Suprapubic skin (tissue), 4 donors: ENCODE measurements around the gene COL6A1. TPM values are rescaled to one million over a fixed set of nuclear protein-coding genes. Genes with fewer than 3 reads are reported as not detected.

ENCODE experiments used
- DNase-seq, 2 donors: peaks; one replicate each; pipeline ENCODE4 v3.0.0-alpha.2; 2019; ENCODE audit warnings: low spot score in 2 of 2
- H3K27ac ChIP-seq: fragments of 200-600 bp; sonication (generic); one replicate; pipeline ENCODE4 v1.5.1; 2019
- H3K27me3 ChIP-seq: fragments of 200-600 bp; sonication (generic); one replicate; pipeline ENCODE4 v1.5.1; 2019
- H3K36me3 ChIP-seq: fragments of 200-600 bp; sonication (generic); one replicate; pipeline ENCODE4 v1.5.1; 2019
- H3K4me1 ChIP-seq: fragments of 200-600 bp; sonication (generic); one replicate; pipeline ENCODE4 v1.5.1; 2019
- H3K4me3 ChIP-seq: fragments of 200-600 bp; sonication (generic); one replicate; pipeline ENCODE4 v1.5.1; 2019; ENCODE audit warnings: mild to moderate bottlenecking
- H3K9me3 ChIP-seq: fragments of 200-600 bp; sonication (generic); one replicate; pipeline ENCODE4 v1.5.1; 2019
- CTCF ChIP-seq, 2 donors: fragments of 200-600 bp in 1 of 2; fragments of 450-650 bp in 1 of 2; sonication (generic) in 1 of 2; IDR thresholded peaks; one replicate each; pipeline ENCODE4 v1.5.1; 2016 to 2019; ENCODE audit warnings: antibody characterized with exemption in 2 of 2, mild to moderate bottlenecking in 1 of 2, moderate library complexity in 1 of 2
- EP300 ChIP-seq: sonication (generic); formaldehyde crosslinking; IDR thresholded peaks from one replicate; pipeline ENCODE4 v1.6.1; 2017; ENCODE audit warnings: antibody characterized with exemption
- POLR2A ChIP-seq, 2 donors: fragments of 450-650 bp; IDR thresholded peaks; one replicate each; pipeline ENCODE4 v1.6.1; 2017; ENCODE audit warnings: antibody characterized with exemption in 2 of 2, mild to moderate bottlenecking in 2 of 2, moderate library complexity in 2 of 2
- POLR2AphosphoS5 ChIP-seq, 3 donors: sonication (generic); formaldehyde crosslinking; IDR thresholded peaks; one replicate each; pipeline ENCODE4 v1.6.1; 2017; ENCODE audit warnings: antibody characterized with exemption in 3 of 3
- WGBS: methylation state at CpG from one replicate; pipeline ENCODE4 v1.1.5; 2018; 5-methylcytosine and 5-hydroxymethylcytosine counted together
- total RNA-seq, 4 donors: library from RNA; depleted of rRNA; stranded (reverse); fragments of >200 nt; gene quantifications; one replicate each; pipeline ENCODE4 v1.1.0, GENCODE V29; 2016

The COL6A1 gene
- total RNA-seq, 4 donors from 2014 or later: 105 to 123 (median 109) TPM

GRCh38 chr21:45943630-45944540 is 37.7 kb upstream of the COL6A1 start:
- Histone ChIP-seq H3K4me1 (peaks cover 2% of the 10 kb centered on the region), H3K27me3 (no peaks in the 10 kb centered on the region), H3K27ac (no peak overlapping the region), H3K4me3 (no peak overlapping the region), H3K9me3 (no peaks in the 10 kb centered on the region), H3K36me3 (no peaks in the 10 kb centered on the region)
- WGBS: 82% methylated on average over 5 of the region's 8 CpGs
- no peak for TF ChIP-seq POLR2A (IDR thresholded peaks at IDR 0.05)
- TF ChIP-seq CTCF (IDR thresholded peaks at IDR 0.05): no peak
- TF ChIP-seq POLR2AphosphoS5 (IDR thresholded peaks at IDR 0.05): no peak
- TF ChIP-seq EP300: no peak
- no peak for DNase-seq

GRCh38 chr21:45944601-45945000 is 37.0 kb upstream of the COL6A1 start:
- Histone ChIP-seq H3K27ac (no peak overlapping the region), H3K4me3 (no peak overlapping the region), H3K27me3 (no peaks in the 10 kb centered on the region), H3K9me3 (no peaks in the 10 kb centered on the region), H3K4me1 (peaks cover 6% of the 10 kb centered on the region), H3K36me3 (no peaks in the 10 kb centered on the region)
- WGBS: 85% methylated on average over 14 of the region's 14 CpGs
- peak in 1 of 2 donors; percentile 62 for DNase-seq
- TF ChIP-seq POLR2A (IDR thresholded peaks at IDR 0.05): no peak
- no peak for TF ChIP-seq EP300
- no peak for TF ChIP-seq POLR2AphosphoS5 (IDR thresholded peaks at IDR 0.05)
- no peak for TF ChIP-seq CTCF (IDR thresholded peaks at IDR 0.05)

DNA sequence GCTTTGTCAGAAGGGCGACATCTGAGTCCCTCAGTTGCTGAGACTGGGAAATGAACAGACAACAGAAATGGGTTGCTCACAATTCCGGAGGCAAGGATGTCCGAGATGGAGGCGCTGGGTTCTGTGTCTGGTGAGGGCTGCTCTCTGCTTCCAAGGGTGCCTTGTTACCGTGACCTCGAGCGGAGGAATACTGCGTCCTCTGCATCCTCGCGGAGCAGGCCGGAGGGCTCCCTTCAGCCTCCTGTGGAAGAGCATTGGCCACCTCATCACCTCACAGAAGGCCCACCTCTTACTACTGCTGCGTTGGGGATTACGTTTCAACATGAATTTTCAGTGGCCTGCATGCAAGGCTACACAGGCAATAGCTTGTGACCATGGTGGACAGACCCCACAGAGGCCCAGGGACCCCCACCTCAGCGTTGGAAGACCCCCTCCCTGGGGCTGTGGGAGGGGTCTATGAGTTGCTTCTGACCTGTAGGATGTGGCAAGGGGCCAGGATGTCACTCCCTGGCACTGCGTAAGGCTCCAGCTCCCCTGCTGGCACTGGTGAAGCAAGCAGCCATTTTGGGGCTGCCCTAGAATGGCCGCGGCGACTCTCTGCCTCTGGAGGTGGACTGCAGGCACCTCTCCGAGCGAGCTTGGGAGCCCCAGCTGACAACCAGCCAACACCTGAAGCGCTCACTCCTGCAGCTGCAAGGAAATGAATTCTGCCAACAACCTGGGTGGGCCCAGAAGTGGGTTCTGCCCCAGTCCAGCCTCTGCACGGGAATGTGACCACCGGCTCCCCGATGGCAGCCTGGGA is 36.3 kb upstream of the COL6A1 start:
- Histone ChIP-seq H3K4me3 (no peak overlapping the region), H3K27me3 (no peaks in the 10 kb centered on the region), H3K9me3 (no peaks in the 10 kb centered on the region), H3K27ac (no peak overlapping the region), H3K36me3 (no peaks in the 10 kb centered on the region), H3K4me1 (peaks cover 13% of the 10 kb centered on the region)
- TF ChIP-seq EP300 (no peak), POLR2A (IDR thresholded peaks at IDR 0.05) (no peak), CTCF (IDR thresholded peaks at IDR 0.05) (no peak), POLR2AphosphoS5 (IDR thresholded peaks at IDR 0.05) (no peak)
- WGBS: 82% methylated on average over 18 of the region's 24 CpGs
- DNase-seq: peak in 1 of 2 donors; percentile 50

DNA sequence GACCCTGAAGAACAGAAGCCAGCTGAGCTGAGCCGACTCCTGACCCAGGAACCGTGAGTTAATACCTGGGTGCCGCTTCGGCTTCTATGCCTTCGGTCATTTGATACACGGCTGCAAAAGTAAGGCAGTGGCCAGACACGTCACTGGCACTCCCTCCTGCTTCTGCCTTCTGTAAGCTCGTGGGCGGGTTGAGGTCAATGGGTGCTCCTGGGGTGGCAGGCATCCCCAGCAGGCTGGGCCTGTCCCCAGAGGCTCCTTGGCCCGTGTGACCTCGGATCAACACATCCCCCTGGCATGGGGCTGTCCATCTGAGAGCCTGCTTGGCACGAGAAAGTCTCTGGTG is 35.7 kb upstream of the COL6A1 start:
- Histone ChIP-seq H3K27me3 (no peaks in the 10 kb centered on the region), H3K36me3 (no peaks in the 10 kb centered on the region), H3K4me1 (peaks cover 19% of the 10 kb centered on the region), H3K4me3 (no peak overlapping the region), H3K9me3 (no peaks in the 10 kb centered on the region), H3K27ac (no peak overlapping the region)
- 100% methylated on average over 5 of the region's 12 CpGs for WGBS
- peak in 1 of 2 donors; percentile 43 for DNase-seq
- TF ChIP-seq CTCF (IDR thresholded peaks at IDR 0.05): no peak
- no peak for TF ChIP-seq EP300
- no peak for TF ChIP-seq POLR2AphosphoS5 (IDR thresholded peaks at IDR 0.05)
- TF ChIP-seq POLR2A (IDR thresholded peaks at IDR 0.05): no peak

- peak in 1 of 2 donors; percentile 54 for DNase-seq
- no peak overlapping the region for H3K4me3 ChIP-seq
- no peaks in the 10 kb centered on the region for H3K27me3 ChIP-seq
- no peak for TF ChIP-seq POLR2AphosphoS5 (IDR thresholded peaks at IDR 0.05)
- TF ChIP-seq CTCF (IDR thresholded peaks at IDR 0.05): no peak
- TF ChIP-seq EP300: no peak
- TF ChIP-seq POLR2A (IDR thresholded peaks at IDR 0.05): no peak
- 92% methylated on average over 12 of the region's 16 CpGs for WGBS
- H3K27ac ChIP-seq: no peak overlapping the region
- no peaks in the 10 kb centered on the region for H3K9me3 ChIP-seq
- H3K4me1 ChIP-seq: peaks cover 19% of the 10 kb centered on the region
- H3K36me3 ChIP-seq: no peaks in the 10 kb centered on the region
These were observed 34.3 kb upstream of the COL6A1 start for GRCh38 chr21:45947296-45947695.
